CD4-positive, alpha-beta T cell treated with Interferon gamma for 1 hour (primary cell): ENCODE measurements around the gene SLC24A1.

ENCODE experiments used
- DNase-seq: peaks from one replicate; pipeline ENCODE4 v3.0.0-alpha.2; 2020

Gene SLC24A1

GRCh38 chr15:65619626-65620290 lies 2.0 kb upstream of the SLC24A1 start:
- no peak for DNase-seq

GRCh38 chr15:65620833-65621232 lies 905 bp upstream of the SLC24A1 start:
- DNase-seq: no peak

- no peak for DNase-seq
Measured at GRCh38 chr15:65623103-65623502, 1.4 kb downstream of the SLC24A1 start.

DNA sequence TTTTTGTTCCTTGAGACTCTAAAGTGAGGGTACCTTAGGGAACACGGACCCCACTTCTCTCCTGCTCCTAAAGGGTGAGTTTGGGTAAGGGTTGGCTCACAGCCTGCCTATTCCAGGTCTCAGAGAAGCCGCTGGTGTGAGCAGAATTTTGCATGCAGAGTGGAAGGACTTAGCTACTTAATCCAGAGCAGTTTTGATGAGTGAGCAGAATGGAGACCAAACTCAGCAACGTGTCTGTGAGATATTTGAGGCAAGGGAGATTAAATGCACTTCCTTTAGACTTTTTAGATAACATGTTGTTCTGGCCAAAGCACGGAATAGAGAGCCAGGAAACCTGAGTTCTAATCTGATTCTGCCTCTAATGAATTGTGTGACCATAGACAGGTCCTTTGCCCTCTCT lies 5.1 kb downstream of the SLC24A1 start:
- DNase-seq: no peak

DNA sequence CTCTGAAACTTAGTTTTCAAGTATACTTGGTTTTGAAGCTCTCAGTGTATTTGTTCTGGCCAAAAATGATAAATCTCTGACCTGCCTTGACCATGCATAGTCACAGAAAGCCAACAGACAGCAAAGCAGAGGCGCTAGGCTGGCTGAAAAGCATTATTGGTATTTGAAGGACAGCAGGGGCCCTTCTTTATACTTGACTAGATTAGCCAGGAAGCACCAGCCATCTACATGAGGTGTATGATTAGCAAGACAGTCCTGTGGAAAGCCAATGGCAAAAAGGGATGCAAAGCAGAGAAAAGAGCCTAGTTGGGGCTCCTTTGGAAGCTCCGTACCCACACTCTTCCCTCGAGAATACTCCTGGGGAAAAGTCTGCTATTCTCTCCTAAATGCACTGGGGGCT lies 7.8 kb downstream of the SLC24A1 start:
- DNase-seq: no peak

GRCh38 chr15:65630760-65631159 lies 9.0 kb downstream of the SLC24A1 start:
- no peak for DNase-seq

DNA sequence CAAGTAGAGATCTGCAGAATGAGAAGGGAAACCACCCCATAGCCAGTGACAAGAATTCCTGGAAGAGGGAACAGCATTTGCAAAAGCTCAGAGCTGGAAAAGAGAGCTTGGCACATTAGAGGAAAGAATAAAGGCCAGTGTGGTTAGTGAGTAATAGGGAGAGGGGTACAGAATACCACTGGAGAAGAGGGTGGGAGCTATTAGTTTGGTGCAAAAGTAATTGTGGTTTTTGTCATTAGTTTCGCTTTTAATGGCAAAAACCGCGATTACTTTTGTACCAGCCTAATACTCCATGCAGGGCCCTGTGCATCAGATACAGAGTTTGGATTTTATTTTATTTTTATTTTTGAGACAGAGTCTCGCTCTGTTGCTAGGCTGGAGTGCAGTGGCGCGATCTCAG lies 9.8 kb downstream of the SLC24A1 start:
- no peak for DNase-seq

- DNase-seq: no peak
Measured at GRCh38 chr15:65632780-65633375, 11.1 kb downstream of the SLC24A1 start.

DNA sequence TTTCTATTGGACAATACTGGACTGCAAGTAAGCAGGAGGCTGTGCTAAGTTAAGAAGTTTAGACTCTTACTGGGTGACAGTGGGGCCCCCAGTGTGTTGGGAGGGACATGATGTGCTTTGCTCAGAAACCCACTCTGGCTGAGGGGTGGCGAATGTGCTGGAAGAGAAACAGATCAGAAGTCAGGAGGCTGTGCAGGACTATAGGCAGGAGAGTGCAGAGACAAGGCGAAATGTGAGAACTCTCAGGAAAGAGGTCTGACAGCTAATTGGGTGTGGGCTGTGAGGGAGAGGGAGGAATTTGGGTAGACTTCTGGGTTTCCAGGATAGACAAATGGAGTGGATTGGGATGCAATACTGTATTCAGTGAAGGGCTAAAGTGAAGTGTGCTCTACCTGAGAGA lies 12.0 kb downstream of the SLC24A1 start:
- no peak for DNase-seq

DNA sequence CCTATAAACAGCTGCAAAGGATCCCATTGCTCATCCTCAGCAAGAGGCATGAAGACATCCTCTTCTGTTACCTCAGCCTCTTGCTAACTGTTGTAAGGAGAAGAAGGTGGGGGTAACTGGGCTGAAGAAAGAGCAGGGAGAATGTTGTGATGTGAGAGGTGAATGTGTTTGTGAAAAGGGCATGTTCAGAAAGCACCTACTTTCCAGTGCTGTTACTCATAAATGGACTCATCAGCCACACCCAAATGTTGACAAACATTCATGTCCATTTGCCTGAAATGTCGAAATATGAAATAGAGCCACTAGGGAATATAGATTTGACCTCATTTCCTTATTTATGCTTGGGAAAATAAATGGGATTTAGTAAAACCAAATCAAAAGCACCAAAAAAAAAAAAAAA lies 12.6 kb downstream of the SLC24A1 start:
- DNase-seq: no peak

DNA sequence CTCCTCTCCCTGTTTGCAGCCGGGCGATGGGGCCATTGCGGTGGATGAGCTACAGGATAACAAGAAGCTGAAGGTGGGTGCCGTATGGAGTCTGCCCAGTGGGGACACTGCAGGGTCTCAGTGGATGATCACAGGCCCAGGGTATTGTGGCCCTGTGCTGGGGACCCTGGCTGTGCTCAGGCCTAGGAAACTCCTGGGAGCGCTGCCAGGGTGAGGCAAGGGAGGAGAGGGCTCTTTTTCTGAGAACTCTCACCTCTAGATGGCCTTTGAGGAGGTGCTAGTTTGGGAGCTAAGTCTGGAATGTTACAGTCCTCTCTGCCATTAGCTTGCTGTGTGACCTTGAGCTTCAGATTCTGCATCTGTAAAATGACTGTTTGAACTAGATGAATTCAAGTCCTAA lies 16.4 kb downstream of the SLC24A1 start:
- DNase-seq: no peak

GRCh38 chr15:65638681-65639089 lies 16.9 kb downstream of the SLC24A1 start:
- DNase-seq: peak; percentile 13

- no peak for DNase-seq
Measured at GRCh38 chr15:65639509-65639908, 17.8 kb downstream of the SLC24A1 start.

DNA sequence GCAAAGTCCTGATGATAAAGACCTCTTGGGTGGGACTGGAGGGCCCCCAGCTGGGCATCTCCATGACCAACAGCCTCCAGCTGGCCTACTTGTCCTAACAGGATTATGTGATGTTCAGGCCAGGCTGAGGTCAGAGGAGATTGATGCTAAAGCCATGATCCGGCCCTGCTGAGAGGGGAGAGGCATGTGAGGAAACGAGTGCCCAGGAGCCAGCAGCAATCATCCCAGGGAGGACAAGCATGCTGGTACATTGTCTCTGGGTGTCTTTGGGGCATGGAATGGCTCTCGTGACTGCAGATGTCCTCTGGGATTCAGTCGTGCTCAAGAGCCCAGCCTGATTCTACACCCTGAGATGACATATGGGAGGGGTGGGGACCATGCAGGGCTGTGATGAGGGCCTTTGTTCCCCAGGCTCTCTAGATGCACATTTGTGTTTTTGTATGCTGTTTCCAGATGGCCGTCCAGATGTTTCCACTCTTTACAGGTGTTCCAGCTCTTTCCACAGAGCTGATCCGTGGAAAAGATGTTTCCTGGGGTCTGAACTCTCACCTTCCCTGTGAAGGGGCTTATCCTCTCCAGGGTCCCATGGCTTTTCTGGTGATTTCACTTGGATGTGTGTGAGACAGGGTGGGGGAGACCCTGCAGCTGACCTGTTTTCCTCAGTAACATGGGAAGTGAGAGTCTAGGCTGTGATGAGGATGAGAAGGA lies 20.2 kb downstream of the SLC24A1 start:
- DNase-seq: no peak

DNA sequence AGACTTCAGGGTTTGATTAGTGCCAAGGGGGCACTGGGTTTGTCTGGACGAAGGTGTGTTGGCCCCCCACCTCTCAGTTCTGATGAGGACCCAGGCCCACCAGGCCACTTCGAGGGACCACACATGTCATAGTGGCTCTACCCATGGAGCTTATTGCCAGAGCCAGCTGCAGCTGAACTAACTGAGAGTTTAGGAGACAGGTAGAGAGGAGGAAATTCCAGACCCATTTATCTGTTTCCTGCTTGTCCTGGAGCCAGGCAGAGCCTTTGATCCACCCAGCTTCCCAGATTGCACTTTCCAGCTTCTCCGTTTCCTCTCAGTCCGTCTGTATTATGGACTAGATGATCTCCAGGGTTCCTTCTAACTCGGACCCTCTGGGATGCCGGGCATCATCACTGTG lies 20.9 kb downstream of the SLC24A1 start:
- no peak for DNase-seq

GRCh38 chr15:65644282-65644681 lies 22.5 kb downstream of the SLC24A1 start:
- no peak for DNase-seq

GRCh38 chr15:65645392-65645791 lies 23.7 kb downstream of the SLC24A1 start:
- DNase-seq: no peak

DNA sequence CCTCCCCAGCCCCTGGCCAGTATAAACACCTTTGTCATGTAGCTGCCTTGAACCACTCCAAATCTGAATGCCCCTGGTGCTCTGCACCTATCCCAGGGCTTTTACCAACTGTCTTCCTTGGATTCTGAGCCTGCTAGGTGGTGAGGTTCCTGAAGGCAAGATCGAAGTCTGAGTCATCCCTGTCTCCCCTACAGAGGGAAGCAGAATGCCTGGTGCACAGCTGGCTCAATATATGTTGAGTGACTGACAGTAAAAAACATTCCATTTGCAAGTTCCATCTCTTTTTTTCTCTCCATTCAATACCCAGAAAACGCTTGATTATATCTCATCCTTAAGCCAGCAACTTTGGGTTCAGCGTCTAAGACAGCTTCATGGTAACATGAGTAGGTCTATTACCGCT lies 24.7 kb downstream of the SLC24A1 start:
- DNase-seq: no peak

GRCh38 chr15:65650312-65651041 lies 28.7 kb downstream of the SLC24A1 start:
- DNase-seq: no peak

DNA sequence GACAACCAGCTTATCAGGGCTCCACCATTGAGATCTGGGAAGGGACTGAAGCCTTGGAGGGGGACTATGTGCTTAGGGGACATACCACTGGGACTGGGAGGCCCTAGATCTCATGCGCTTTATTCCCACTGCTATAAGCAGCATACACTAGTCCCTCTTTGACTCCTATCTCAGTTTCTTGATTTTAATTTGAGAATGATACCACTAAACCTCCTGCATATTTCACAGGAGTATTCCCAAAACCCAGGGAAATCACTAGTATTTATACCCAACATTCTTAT lies 29.2 kb downstream of the SLC24A1 start:
- no peak for DNase-seq

DNA sequence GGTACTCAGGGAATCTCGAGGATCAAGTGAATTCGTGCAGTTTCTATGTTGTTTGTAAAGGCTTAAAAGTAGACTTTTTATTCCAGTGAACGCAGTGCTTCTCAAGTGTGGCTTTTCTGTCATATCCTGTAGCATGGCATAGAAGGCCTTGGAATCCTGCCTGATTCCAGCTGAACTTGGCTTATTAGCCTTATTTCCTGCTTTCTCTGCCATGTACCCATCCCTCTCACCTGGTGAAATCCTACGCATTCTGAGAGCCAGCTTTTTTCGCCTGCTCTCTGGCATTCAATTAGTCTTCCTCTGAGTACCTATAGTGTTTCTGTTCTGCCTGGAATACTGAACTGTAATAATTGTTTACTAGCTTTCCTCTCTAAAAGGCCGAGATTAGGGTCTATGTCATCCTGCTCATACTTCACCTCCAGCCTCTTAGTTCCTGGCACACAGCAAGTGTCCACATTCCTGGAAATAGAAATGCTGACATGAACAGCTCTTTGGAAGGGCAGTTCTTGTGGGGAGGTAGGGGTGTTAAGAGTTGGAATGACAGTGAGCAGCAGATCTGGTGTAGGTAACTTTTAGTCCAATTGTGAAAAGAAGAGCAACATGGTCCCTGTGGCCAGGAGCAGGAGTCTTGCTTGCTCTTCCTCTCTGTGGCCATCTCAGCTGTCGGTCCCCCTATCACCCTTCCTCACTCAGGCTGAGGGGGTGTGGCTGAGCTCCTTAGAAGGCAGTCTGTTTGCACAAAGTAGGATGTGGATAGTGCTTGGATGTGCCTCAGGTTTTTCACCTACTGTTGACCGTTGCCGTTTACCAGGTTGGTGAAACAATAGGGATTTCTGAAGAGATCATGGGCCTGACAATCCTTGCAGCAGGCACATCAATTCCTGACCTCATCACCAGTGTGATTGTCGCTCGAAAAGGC lies 30.4 kb downstream of the SLC24A1 start:
- no peak for DNase-seq

- DNase-seq: no peak
Measured at GRCh38 chr15:65653341-65653740, 31.6 kb downstream of the SLC24A1 start.
